ENCODE results near the gene CAMTA1.
"Not testable (repeated sequence)": the region's sequence is repeated elsewhere in the genome, so short reads cannot be mapped to it uniquely, and the experiment has no call there.

CAMTA1 gene

DNA sequence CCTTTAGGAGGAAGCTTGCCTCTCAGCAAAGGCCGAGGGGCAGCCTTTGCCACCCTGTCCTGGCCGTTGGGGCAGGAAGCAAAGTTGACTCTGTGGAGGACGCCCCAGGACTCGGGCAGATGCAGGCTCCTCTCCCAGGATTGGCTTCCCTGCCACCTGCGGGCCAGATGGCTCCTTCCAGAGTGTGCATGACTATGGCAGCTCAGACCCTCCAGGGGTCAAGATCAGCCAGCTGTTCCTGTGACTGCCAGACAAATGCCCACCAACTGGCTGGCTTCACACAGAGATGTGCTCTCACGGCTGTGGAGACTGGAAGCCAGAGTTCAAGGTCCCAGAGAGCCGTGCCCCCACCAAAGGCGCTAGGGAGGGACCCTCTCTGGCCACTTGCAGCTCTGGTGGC lies 898.9 kb downstream of the CAMTA1 start:
- peaks cover 0 to 2% of the 10 kb centered on the region in 2 donors for H3K27me3 ChIP-seq (ENCODE audit: control insufficient read depth in 1 of 2, insufficient read depth in 2 of 2, low read length in 2 of 2)
- peaks cover 11% of the 10 kb centered on the region for H3K4me1 ChIP-seq (ENCODE audit: control insufficient read depth, insufficient read depth, low read length)
- H3K9ac ChIP-seq (ENCODE audit: low read length in 2 of 2): no peak overlapping the region
- H3K9me3 ChIP-seq (ENCODE audit: control insufficient read depth in 2 of 2, low read length in 2 of 2): no peaks in the 10 kb centered on the region
- no peaks in the 10 kb centered on the region for H3K36me3 ChIP-seq (ENCODE audit: control insufficient read depth in 2 of 2, insufficient read depth in 2 of 2, low read length in 2 of 2)
- no peak overlapping the region for H3K4me3 ChIP-seq (ENCODE audit: low read length in 2 of 2)
- no peak overlapping the region for H3K27ac ChIP-seq (ENCODE audit: low read length)

DNA sequence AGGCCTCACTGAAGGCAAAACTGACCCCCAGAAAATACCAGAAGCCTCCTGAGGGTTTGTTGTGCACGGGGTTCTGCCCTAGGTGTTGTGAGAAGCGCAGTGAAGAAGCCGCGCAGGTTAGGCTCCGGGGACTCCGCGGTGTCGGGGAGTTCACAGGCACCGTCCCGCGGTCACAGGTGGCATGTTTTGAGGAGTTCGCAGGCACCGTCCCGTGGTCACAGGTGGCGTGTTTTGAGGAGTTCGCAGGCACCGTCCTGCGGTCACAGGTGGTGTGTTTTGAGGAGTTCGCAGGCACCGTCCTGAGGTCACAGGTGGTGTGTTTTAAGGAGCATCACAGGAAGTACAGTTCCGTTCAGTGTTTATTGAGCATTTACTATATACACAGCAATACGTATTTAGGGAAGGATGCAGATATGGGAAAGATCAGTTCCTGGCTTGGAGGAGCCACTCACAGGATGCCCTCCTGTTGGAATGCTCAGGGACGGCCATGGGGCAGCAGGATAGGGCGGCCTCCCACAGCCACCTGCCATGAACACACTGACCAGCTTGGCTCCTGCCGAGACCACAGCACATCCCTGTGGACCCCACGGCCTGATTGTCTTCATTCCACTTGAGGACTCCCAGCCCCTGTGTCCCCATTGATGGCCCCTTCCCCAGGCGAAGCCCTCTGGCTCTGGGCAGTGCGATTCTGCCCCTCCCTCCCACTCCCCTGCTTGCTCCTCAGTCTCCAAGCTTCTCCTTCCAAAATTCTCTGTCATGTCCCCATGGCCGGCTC lies 899.8 kb downstream of the CAMTA1 start:
- H3K9ac ChIP-seq (ENCODE audit: low read length in 2 of 2): no peak overlapping the region

DNA sequence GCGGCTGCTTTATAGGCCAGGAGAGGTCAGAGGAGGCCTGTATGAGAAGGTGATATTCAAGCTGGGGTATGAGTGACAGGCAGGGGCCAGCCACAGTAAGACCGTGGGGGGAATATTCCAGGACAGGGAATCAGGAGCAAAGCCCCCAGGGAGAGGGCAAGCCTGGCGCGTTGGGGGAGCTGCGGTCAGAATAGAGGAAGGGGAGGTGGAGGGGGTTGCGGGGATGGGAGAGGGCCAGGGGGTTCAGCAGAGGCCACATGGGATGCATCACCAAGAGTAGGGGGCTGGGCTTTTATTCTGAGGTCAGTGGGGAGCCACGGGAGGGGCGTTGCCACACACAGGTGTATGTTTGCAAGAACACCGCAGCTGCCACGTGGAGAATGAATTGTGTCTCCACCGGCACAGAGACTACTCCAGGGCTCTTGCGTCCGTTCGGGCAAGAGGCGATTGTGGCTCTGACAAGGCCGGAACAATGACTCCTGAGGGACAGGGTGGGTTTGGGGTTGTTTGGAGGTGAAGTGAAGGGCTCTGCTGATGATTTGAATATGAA lies 901.1 kb downstream of the CAMTA1 start:
- Histone ChIP-seq H3K4me3 (ENCODE audit: low read length in 2 of 2) (no peak overlapping the region), H3K36me3 (ENCODE audit: control insufficient read depth in 2 of 2, insufficient read depth in 2 of 2, low read length in 2 of 2) (no peaks in the 10 kb centered on the region), H3K27me3 (ENCODE audit: control insufficient read depth in 1 of 2, insufficient read depth in 2 of 2, low read length in 2 of 2) (peaks cover 0 to 6% of the 10 kb centered on the region in 2 donors), H3K9ac (ENCODE audit: low read length in 2 of 2) (no peak overlapping the region), H3K27ac (ENCODE audit: low read length) (no peak overlapping the region), H3K4me1 (ENCODE audit: control insufficient read depth, insufficient read depth, low read length) (no peaks in the 10 kb centered on the region), H3K9me3 (ENCODE audit: control insufficient read depth in 2 of 2, low read length in 2 of 2) (no peaks in the 10 kb centered on the region)

More for the DNA sequence above, 899.8 kb downstream of the CAMTA1 start:
- Histone ChIP-seq H3K9me3 (ENCODE audit: control insufficient read depth in 2 of 2, low read length in 2 of 2) (no peaks in the 10 kb centered on the region), H3K4me3 (ENCODE audit: low read length in 2 of 2) (no peak overlapping the region), H3K27ac (ENCODE audit: low read length) (no peak overlapping the region), H3K36me3 (ENCODE audit: control insufficient read depth in 2 of 2, insufficient read depth in 2 of 2, low read length in 2 of 2) (no peaks in the 10 kb centered on the region), H3K4me1 (ENCODE audit: control insufficient read depth, insufficient read depth, low read length) (peaks cover 5% of the 10 kb centered on the region), H3K27me3 (ENCODE audit: control insufficient read depth in 1 of 2, insufficient read depth in 2 of 2, low read length in 2 of 2) (peaks cover 0 to 2% of the 10 kb centered on the region in 2 donors)

DNA sequence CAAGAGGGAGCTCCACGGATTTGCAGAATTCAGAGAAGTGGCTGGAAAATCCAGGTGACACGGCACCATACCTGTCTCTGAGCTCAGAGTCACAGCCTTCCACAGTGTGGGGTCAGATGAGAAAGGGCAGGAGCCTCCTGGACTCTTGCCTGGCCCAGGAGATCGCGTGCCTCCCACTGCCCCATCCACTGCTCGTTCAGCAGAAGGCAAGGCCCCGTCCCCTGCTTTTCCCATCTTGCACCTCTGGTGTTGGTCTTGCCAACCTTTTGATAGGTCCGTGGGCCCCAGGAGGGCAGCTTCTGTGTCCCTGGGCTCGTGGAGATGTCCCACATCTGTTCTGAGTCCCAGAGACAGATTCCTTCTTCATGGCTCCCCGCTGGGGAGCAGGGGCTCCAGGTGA lies 902.2 kb downstream of the CAMTA1 start:
- Histone ChIP-seq H3K27ac (ENCODE audit: low read length) (no peak overlapping the region), H3K9ac (ENCODE audit: low read length in 2 of 2) (no peak overlapping the region), H3K36me3 (ENCODE audit: control insufficient read depth in 2 of 2, insufficient read depth in 2 of 2, low read length in 2 of 2) (no peaks in the 10 kb centered on the region), H3K4me1 (ENCODE audit: control insufficient read depth, insufficient read depth, low read length) (no peaks in the 10 kb centered on the region), H3K4me3 (ENCODE audit: low read length in 2 of 2) (no peak overlapping the region), H3K9me3 (ENCODE audit: control insufficient read depth in 2 of 2, low read length in 2 of 2) (no peaks in the 10 kb centered on the region), H3K27me3 (ENCODE audit: control insufficient read depth in 1 of 2, insufficient read depth in 2 of 2, low read length in 2 of 2) (peaks cover 0 to 6% of the 10 kb centered on the region in 2 donors)

GRCh38 chr1:7688659-7689058 lies 903.4 kb downstream of the CAMTA1 start:
- Histone ChIP-seq H3K4me3 (ENCODE audit: low read length in 2 of 2) (no peak overlapping the region), H3K36me3 (ENCODE audit: control insufficient read depth in 2 of 2, insufficient read depth in 2 of 2, low read length in 2 of 2) (no peaks in the 10 kb centered on the region), H3K9me3 (ENCODE audit: control insufficient read depth in 2 of 2, low read length in 2 of 2) (peaks cover 0 to 6% of the 10 kb centered on the region in 2 donors), H3K4me1 (ENCODE audit: control insufficient read depth, insufficient read depth, low read length) (no peaks in the 10 kb centered on the region), H3K27me3 (ENCODE audit: control insufficient read depth in 1 of 2, insufficient read depth in 2 of 2, low read length in 2 of 2) (peaks cover 0 to 6% of the 10 kb centered on the region in 2 donors), H3K27ac (ENCODE audit: low read length) (no peak overlapping the region), H3K9ac (ENCODE audit: low read length in 2 of 2) (no peak overlapping the region)

- not testable (repeated sequence) for H3K4me1 ChIP-seq (ENCODE audit: control insufficient read depth, insufficient read depth, low read length); H3K9ac ChIP-seq (ENCODE audit: low read length in 2 of 2); H3K9me3 ChIP-seq (ENCODE audit: control insufficient read depth in 2 of 2, low read length in 2 of 2); H3K36me3 ChIP-seq (ENCODE audit: control insufficient read depth in 2 of 2, insufficient read depth in 2 of 2, low read length in 2 of 2); H3K27ac ChIP-seq (ENCODE audit: low read length); H3K4me3 ChIP-seq (ENCODE audit: low read length in 2 of 2); H3K27me3 ChIP-seq (ENCODE audit: control insufficient read depth in 1 of 2, insufficient read depth in 2 of 2, low read length in 2 of 2)
Measured at GRCh38 chr1:7689307-7689706, 904.1 kb downstream of the CAMTA1 start.

DNA sequence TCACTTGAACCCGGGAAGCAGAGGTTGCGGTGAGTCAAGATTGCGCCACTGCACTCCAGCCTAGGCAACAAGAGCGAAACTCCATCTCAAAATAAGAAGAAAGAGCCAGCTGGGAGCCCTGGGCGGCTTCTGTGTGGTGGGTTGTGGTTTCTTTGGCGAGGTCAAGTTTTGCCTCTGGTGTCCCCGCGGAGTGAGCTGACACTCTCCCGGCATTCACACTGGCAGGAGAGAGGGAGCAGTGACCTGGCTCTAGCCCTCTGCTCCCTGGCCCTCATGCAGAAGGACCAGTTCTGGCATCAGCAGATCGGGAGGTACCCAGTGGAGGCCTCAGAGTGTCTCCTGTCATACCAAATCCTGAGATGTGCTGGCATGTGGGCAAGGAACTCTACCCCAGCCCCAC lies 904.8 kb downstream of the CAMTA1 start:
- H3K36me3 ChIP-seq (ENCODE audit: control insufficient read depth in 2 of 2, insufficient read depth in 2 of 2, low read length in 2 of 2): no peaks in the 10 kb centered on the region
- peaks cover 0 to 6% of the 10 kb centered on the region in 2 donors for H3K9me3 ChIP-seq (ENCODE audit: control insufficient read depth in 2 of 2, low read length in 2 of 2)
- peaks cover 0 to 6% of the 10 kb centered on the region in 2 donors for H3K27me3 ChIP-seq (ENCODE audit: control insufficient read depth in 1 of 2, insufficient read depth in 2 of 2, low read length in 2 of 2)
- no peaks in the 10 kb centered on the region for H3K4me1 ChIP-seq (ENCODE audit: control insufficient read depth, insufficient read depth, low read length)
- no peak overlapping the region for H3K27ac ChIP-seq (ENCODE audit: low read length)
- no peak overlapping the region for H3K4me3 ChIP-seq (ENCODE audit: low read length in 2 of 2)
- H3K9ac ChIP-seq (ENCODE audit: low read length in 2 of 2): no peak overlapping the region

GRCh38 chr1:7690496-7691182 lies 905.4 kb downstream of the CAMTA1 start:
- H3K4me3 ChIP-seq (ENCODE audit: low read length in 2 of 2): no peak overlapping the region
- H3K36me3 ChIP-seq (ENCODE audit: control insufficient read depth in 2 of 2, insufficient read depth in 2 of 2, low read length in 2 of 2): no peaks in the 10 kb centered on the region
- no peak overlapping the region for H3K9ac ChIP-seq (ENCODE audit: low read length in 2 of 2)
- H3K27ac ChIP-seq (ENCODE audit: low read length): no peak overlapping the region
- H3K9me3 ChIP-seq (ENCODE audit: control insufficient read depth in 2 of 2, low read length in 2 of 2): peaks cover 0 to 6% of the 10 kb centered on the region in 2 donors
- peaks cover 0 to 6% of the 10 kb centered on the region in 2 donors for H3K27me3 ChIP-seq (ENCODE audit: control insufficient read depth in 1 of 2, insufficient read depth in 2 of 2, low read length in 2 of 2)
- H3K4me1 ChIP-seq (ENCODE audit: control insufficient read depth, insufficient read depth, low read length): no peaks in the 10 kb centered on the region

- Histone ChIP-seq H3K27me3 (ENCODE audit: control insufficient read depth in 1 of 2, insufficient read depth in 2 of 2, low read length in 2 of 2) (peaks cover 0 to 5% of the 10 kb centered on the region in 2 donors), H3K9ac (ENCODE audit: low read length in 2 of 2) (no peak overlapping the region), H3K4me1 (ENCODE audit: control insufficient read depth, insufficient read depth, low read length) (no peaks in the 10 kb centered on the region), H3K36me3 (ENCODE audit: control insufficient read depth in 2 of 2, insufficient read depth in 2 of 2, low read length in 2 of 2) (no peaks in the 10 kb centered on the region), H3K9me3 (ENCODE audit: control insufficient read depth in 2 of 2, low read length in 2 of 2) (peaks cover 0 to 6% of the 10 kb centered on the region in 2 donors), H3K4me3 (ENCODE audit: low read length in 2 of 2) (no peak overlapping the region), H3K27ac (ENCODE audit: low read length) (no peak overlapping the region)
Measured at GRCh38 chr1:7691576-7691975, 906.3 kb downstream of the CAMTA1 start.

DNA sequence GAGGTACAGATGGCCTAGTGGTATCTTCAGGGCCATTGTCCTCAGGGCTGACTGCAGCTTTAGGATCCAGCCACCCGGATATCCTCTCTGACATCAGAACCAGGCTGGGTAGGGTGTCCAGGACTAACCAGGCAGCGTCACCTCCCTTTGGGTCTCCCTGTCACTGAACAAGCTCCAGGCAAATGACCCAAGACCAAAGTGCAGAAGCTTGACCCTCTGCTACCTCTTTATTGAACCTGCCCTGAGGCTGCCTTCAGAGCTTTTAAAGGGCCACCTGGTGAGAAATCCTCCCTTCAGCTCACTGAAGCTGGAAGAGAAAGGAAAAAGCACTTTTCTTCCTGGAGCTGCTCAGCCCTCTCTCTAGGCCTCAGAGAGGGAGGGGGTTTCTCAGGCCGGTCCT lies 906.8 kb downstream of the CAMTA1 start:
- no peaks in the 10 kb centered on the region for H3K4me1 ChIP-seq (ENCODE audit: control insufficient read depth, insufficient read depth, low read length)
- H3K27me3 ChIP-seq (ENCODE audit: control insufficient read depth in 1 of 2, insufficient read depth in 2 of 2, low read length in 2 of 2): peaks cover 0 to 5% of the 10 kb centered on the region in 2 donors
- H3K9me3 ChIP-seq (ENCODE audit: control insufficient read depth in 2 of 2, low read length in 2 of 2): peaks cover 0 to 6% of the 10 kb centered on the region in 2 donors
- no peak overlapping the region for H3K27ac ChIP-seq (ENCODE audit: low read length)
- no peak overlapping the region for H3K4me3 ChIP-seq (ENCODE audit: low read length in 2 of 2)
- no peak overlapping the region for H3K9ac ChIP-seq (ENCODE audit: low read length in 2 of 2)
- H3K36me3 ChIP-seq (ENCODE audit: control insufficient read depth in 2 of 2, insufficient read depth in 2 of 2, low read length in 2 of 2): no peaks in the 10 kb centered on the region

GRCh38 chr1:7693037-7693436 lies 907.8 kb downstream of the CAMTA1 start:
- H3K36me3 ChIP-seq (ENCODE audit: control insufficient read depth in 2 of 2, insufficient read depth in 2 of 2, low read length in 2 of 2); H3K4me1 ChIP-seq (ENCODE audit: control insufficient read depth, insufficient read depth, low read length); H3K27me3 ChIP-seq (ENCODE audit: control insufficient read depth in 1 of 2, insufficient read depth in 2 of 2, low read length in 2 of 2); H3K27ac ChIP-seq (ENCODE audit: low read length); H3K9me3 ChIP-seq (ENCODE audit: control insufficient read depth in 2 of 2, low read length in 2 of 2); H3K4me3 ChIP-seq (ENCODE audit: low read length in 2 of 2); H3K9ac ChIP-seq (ENCODE audit: low read length in 2 of 2): not testable (repeated sequence)
